Endothelial cell of umbilical vein (primary cell): ENCODE data around the gene MEAK7. TPM values are rescaled to one million over a fixed set of nuclear protein-coding genes. Genes with fewer than 3 reads are reported as not detected.

Experiments
- BruUV-seq: library from RNA; stranded (reverse); fragments of 400-500 nt; replicated peaks from 2 replicates; lab custom pipeline; 2021; lab: Mats Ljungman, UMichigan
- CTCF ChIA-PET: fragments of 300-600, 350-600 bp; sonication (Branson Sonifier 250); formaldehyde crosslinking; loops from one replicate; lab custom pipeline; 2021; ENCODE audit warnings: antibody characterized with exemption, inconsistent platforms; lab: Charles Lee
- POLR2A ChIA-PET: fragments of 300-600, 350-600 bp; sonication (Branson Sonifier 250); formaldehyde crosslinking; loops from one replicate; lab custom pipeline; 2021; ENCODE audit warnings: antibody characterized with exemption, inconsistent platforms; lab: Charles Lee
- DNase-seq: peaks from one replicate; pipeline ENCODE4 v3.0.0-alpha.2; 2011; ENCODE audit warnings: low read depth, low spot score
- FAIRE-seq: peaks from 2 replicates; lab custom pipeline; 2011; peaks lifted over from hg19 to GRCh38; lab: Jason Lieb, UNC
- H2AFZ ChIP-seq: 2 replicates; pipeline ENCODE4 v1.6.0; 2012; ENCODE audit warnings: low read depth, low read length, control low read depth, inconsistent platforms
- H3K27ac ChIP-seq: 2 replicates; pipeline ENCODE4 v1.5.1; 2011; ENCODE audit warnings: low read depth, mild to moderate bottlenecking, control low read depth, low read length, moderate library complexity; ENCODE audit not compliant: insufficient read depth
- H3K27me3 ChIP-seq, 2 experiments: 2 replicates each; pipeline versions ENCODE4 v1.6.0 to v1.6.1; 2011; ENCODE audit warnings: low read length in 2 of 2, mixed read lengths in 1 of 2; ENCODE audit not compliant: control insufficient read depth in 2 of 2, insufficient read depth in 2 of 2
- H3K36me3 ChIP-seq, 2 experiments: 2 replicates in 1 of 2; 3 replicates in 1 of 2; pipeline ENCODE4 v1.5.1; 2011; ENCODE audit warnings: low read length in 2 of 2, mild to moderate bottlenecking in 1 of 2, moderate library complexity in 1 of 2; ENCODE audit not compliant: control insufficient read depth in 2 of 2, insufficient read depth in 2 of 2; ENCODE audit errors: extremely low read depth in 1 of 2
- H3K4me1 ChIP-seq: 3 replicates; pipeline ENCODE4 v1.5.1; 2011; ENCODE audit warnings: mild to moderate bottlenecking, low read length; ENCODE audit not compliant: control insufficient read depth, insufficient read depth; ENCODE audit errors: extremely low read depth
- H3K4me2 ChIP-seq: 2 replicates; pipeline ENCODE4 v1.6.1; 2011; ENCODE audit warnings: low read length, control low read depth, mixed read lengths; ENCODE audit not compliant: insufficient read depth
- H3K4me3 ChIP-seq, 3 experiments: fragments of 200-600 bp in 1 of 3; sonication (generic), shearing (Covaris generic) in 1 of 3; replicated peaks in 1 of 3; 2 replicates each; pipeline ENCODE4 v1.5.1; 2011 to 2016; ENCODE audit warnings: control low read depth in 3 of 3, low read length in 3 of 3, mild to moderate bottlenecking in 2 of 3, inconsistent platforms in 1 of 3, low read depth in 1 of 3, moderate library complexity in 1 of 3; ENCODE audit not compliant: insufficient read depth in 1 of 3
- H3K79me2 ChIP-seq: 2 replicates; pipeline ENCODE4 v1.6.0; 2012; ENCODE audit warnings: low read length, inconsistent platforms; ENCODE audit not compliant: control insufficient read depth, insufficient read depth
- H3K9ac ChIP-seq: replicated peaks from 2 replicates; pipeline ENCODE3; 2011; ENCODE audit warnings: low read length, control low read depth; ENCODE audit not compliant: insufficient read depth; ENCODE audit errors: extremely low read depth
- H3K9me1 ChIP-seq: replicated peaks from 3 replicates; pipeline ENCODE4 v1.6.0; 2011; ENCODE audit warnings: mild to moderate bottlenecking, low read length; ENCODE audit not compliant: control insufficient read depth, insufficient read depth; ENCODE audit errors: extremely low read depth
- H3K9me3 ChIP-seq: replicated peaks from 2 replicates; pipeline ENCODE4 v1.5.1; 2012; ENCODE audit warnings: low read length, inconsistent platforms; ENCODE audit not compliant: control insufficient read depth, insufficient read depth
- H4K20me1 ChIP-seq: replicated peaks from 2 replicates; pipeline ENCODE3; 2011; ENCODE audit warnings: mild to moderate bottlenecking, low read length; ENCODE audit not compliant: control insufficient read depth, insufficient read depth; ENCODE audit errors: extremely low read depth
- CTCF ChIP-seq, 2 donors: IDR thresholded peaks; 1 replicate in 1 of 2; 2 replicates in 1 of 2; pipeline ENCODE4 v1.5.1; 2011; ENCODE audit warnings: low read length in 2 of 2, mild to moderate bottlenecking in 2 of 2, moderate library complexity in 2 of 2, control low read depth in 1 of 2, inconsistent platforms in 1 of 2, low read depth in 1 of 2; ENCODE audit not compliant: insufficient read depth in 1 of 2; ENCODE audit errors: extremely low read depth in 1 of 2
- EZH2 ChIP-seq: IDR thresholded peaks from 2 replicates; pipeline ENCODE4 v1.6.1; 2012; ENCODE audit warnings: borderline replicate concordance, low read depth, mild to moderate bottlenecking, moderate library complexity, low read length, inconsistent platforms; ENCODE audit not compliant: severe bottlenecking
- FOS ChIP-seq: IDR thresholded peaks from 2 replicates; pipeline ENCODE4 v1.6.1; 2011; ENCODE audit warnings: mild to moderate bottlenecking, low read length, moderate library complexity, borderline replicate concordance; ENCODE audit not compliant: insufficient read depth
- GATA2 ChIP-seq: IDR thresholded peaks from 2 replicates; pipeline ENCODE4 v1.7.0; 2011; ENCODE audit warnings: low read depth, mild to moderate bottlenecking, moderate library complexity, mixed read lengths, low read length; ENCODE audit not compliant: insufficient read length, insufficient read depth
- JUN ChIP-seq: IDR thresholded peaks from 2 replicates; pipeline ENCODE4 v1.6.1; 2011; ENCODE audit warnings: borderline replicate concordance, low read depth; ENCODE audit not compliant: insufficient read length, insufficient read depth
- MYC ChIP-seq: IDR thresholded peaks from one replicate; pipeline ENCODE4 v1.6.1; 2011; ENCODE audit warnings: mild to moderate bottlenecking, low read depth, low read length
- POLR2A ChIP-seq: IDR thresholded peaks from 2 replicates; pipeline ENCODE4 v1.6.1; 2012; ENCODE audit warnings: low read depth, mild to moderate bottlenecking, control low read depth, low read length
- POLR2AphosphoS5 ChIP-seq: IDR thresholded peaks from 2 replicates; pipeline ENCODE4 v1.6.1; 2012; ENCODE audit warnings: low read depth, mild to moderate bottlenecking, control low read depth, low read length, moderate library complexity; ENCODE audit not compliant: insufficient read depth
- dilution Hi-C: fragments of 300-500 bp; cut with MboI; formaldehyde crosslinking; loops from one replicate; pipeline ENCODE4 v1.15.0; 2019; ENCODE audit warnings: low sequenced_read_pairs; ENCODE audit not compliant: extremely low pct_ligation_motif_present
- intact Hi-C: fragments of 100-400 bp; cut with micrococcal nuclease; formaldehyde crosslinking; loops from one replicate; pipeline ENCODE4 v1.10.0; 2022
- polyA plus RNA-seq, 4 experiments: library from polyadenylated mRNA; depleted of rRNA in 3 of 4; stranded (reverse) in 3 of 4; unstranded in 1 of 4; fragments of >200 nt; gene quantifications; 2 replicates each; pipeline versions ENCODE4 v1.2.1 to v1.2.3, GENCODE V29; 2011 to 2012; ENCODE audit warnings: missing spikeins in 1 of 4
- total RNA-seq: library from RNA; stranded (reverse); gene quantifications from 2 replicates; pipeline ENCODE4 v1.2.3, GENCODE V29; 2021
- TF ChIP-seq, protein P1 (sequence below): IDR thresholded peaks from 2 replicates; pipeline ENCODE4 v1.6.1; 2011; ENCODE audit not compliant: insufficient read depth, insufficient read length

MEAK7 gene
- total and polyA plus RNA-seq, 2 donors (not counting 3 experiments of a cell fraction or from before 2014, with no cell fraction given) = 16.2 to 22.7 TPM

DNA sequence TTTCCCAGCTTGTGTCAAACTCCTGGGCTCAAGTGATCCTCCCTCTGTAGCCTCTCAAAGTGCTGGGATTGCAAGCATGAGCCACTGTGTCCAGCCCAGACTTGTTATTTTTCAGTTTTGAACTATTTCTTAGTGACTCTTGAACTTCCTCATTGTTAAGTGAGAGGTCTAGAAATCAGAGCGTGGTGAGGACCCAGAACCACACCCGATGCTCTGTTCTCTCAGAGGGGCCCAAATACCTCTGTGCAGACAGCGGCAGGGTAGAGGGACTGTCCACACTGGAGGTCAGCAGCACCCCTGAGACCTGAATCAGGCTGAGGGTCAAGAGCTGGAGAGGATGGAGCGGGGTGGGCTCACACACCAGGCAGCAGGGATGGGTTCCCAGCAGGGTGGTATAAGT, 47.7 kb upstream of the MEAK7 start:
- no peak overlapping the region for H3K9ac ChIP-seq
- BruUV-seq = no TSS peak
- CTCF ChIA-PET = interaction anchor here (0.8 to 1.4 kb wide), 5 partner anchors 15 to 71 kb away, joined by 3 to 5 read pairs (median 4); no protein-coding TSS in a partner anchor

More for the DNA sequence above, 47.7 kb upstream of the MEAK7 start:
- Histone ChIP-seq H3K36me3 (no peaks in the 10 kb centered on the region), H3K4me2 (no peak overlapping the region), H3K9me3 (no peaks in the 10 kb centered on the region), H4K20me1 (no peaks in the 10 kb centered on the region), H3K9me1 (no peaks in the 10 kb centered on the region), H3K79me2 (no peaks in the 10 kb centered on the region), H3K27ac (no peak overlapping the region), H2AFZ (no peak overlapping the region), H3K4me3 (no peak overlapping the region), H3K4me1 (peaks cover 17% of the 10 kb centered on the region), H3K27me3 (no peaks in the 10 kb centered on the region)
- no peak for TF ChIP-seq FOS
- TF ChIP-seq, protein P1, sequence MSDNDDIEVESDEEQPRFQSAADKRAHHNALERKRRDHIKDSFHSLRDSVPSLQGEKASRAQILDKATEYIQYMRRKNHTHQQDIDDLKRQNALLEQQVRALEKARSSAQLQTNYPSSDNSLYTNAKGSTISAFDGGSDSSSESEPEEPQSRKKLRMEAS = no peak
- TF ChIP-seq EZH2 = no peak
- TF ChIP-seq GATA2 = no peak
- TF ChIP-seq POLR2A = no peak
- TF ChIP-seq CTCF (IDR thresholded peaks at IDR 0.05; ENCODE audit: extremely low read depth in 1 of 2, insufficient read depth in 1 of 2, low read depth in 1 of 2, low read length in 2 of 2) = no peak
- no peak for TF ChIP-seq MYC
- TF ChIP-seq JUN = no peak
- no peak for TF ChIP-seq POLR2AphosphoS5
- FAIRE-seq (no peak), DNase-seq (no peak)
- dilution Hi-C loops (no loop called here), intact Hi-C loops (no loop called here)
- POLR2A ChIA-PET = no interaction called here
